Neural cell (in vitro differentiated cells): Measurements from ENCODE around the gene GPSM1. TPM values are rescaled to one million over a fixed set of nuclear protein-coding genes. Genes with fewer than 3 reads are reported as not detected.

Experiments
- H2AFZ ChIP-seq: fragments of 200-600, 300-800 bp; sonication (generic), shearing (Covaris generic); 2 replicates; pipeline ENCODE4 v1.6.0; 2014; ENCODE audit warnings: low read depth, mild to moderate bottlenecking, antibody characterized with exemption, low read length, moderate library complexity
- H3F3A ChIP-seq: fragments of 200-600 bp; shearing (Covaris generic); 2 replicates; pipeline ENCODE4 v1.6.1; 2016; ENCODE audit warnings: mild to moderate bottlenecking, moderate library complexity, mixed read lengths, antibody characterized with exemption, low read length; ENCODE audit not compliant: insufficient read depth, poor library complexity, severe bottlenecking
- H3K27ac ChIP-seq: fragments of 200-600, 300-800 bp; sonication (generic), shearing (Covaris generic); 2 replicates; pipeline ENCODE4 v1.5.1; 2014; ENCODE audit warnings: mild to moderate bottlenecking, low read length, moderate library complexity
- H3K27me3 ChIP-seq: fragments of 300-800, 200-600 bp; sonication (generic), shearing (Covaris generic); 2 replicates; pipeline ENCODE4 v1.6.0; 2014; ENCODE audit warnings: mild to moderate bottlenecking, low read depth, low read length, moderate library complexity; ENCODE audit not compliant: insufficient read depth
- H3K36me3 ChIP-seq: fragments of 300-800, 200-600 bp; sonication (generic), shearing (Covaris generic); 2 replicates; pipeline ENCODE4 v1.5.1; 2014; ENCODE audit warnings: mild to moderate bottlenecking, antibody characterized with exemption, low read length, moderate library complexity; ENCODE audit not compliant: insufficient read depth
- H3K4me2 ChIP-seq: fragments of 300-800, 200-600 bp; sonication (generic), shearing (Covaris generic); 2 replicates; pipeline ENCODE4 v1.6.0; 2014; ENCODE audit warnings: mild to moderate bottlenecking, low read length
- H3K4me3 ChIP-seq: fragments of 300-800, 200-600 bp; sonication (generic), shearing (Covaris generic); 2 replicates; pipeline ENCODE4 v1.5.1; 2014; ENCODE audit warnings: mild to moderate bottlenecking, low read length, moderate library complexity
- H3K79me2 ChIP-seq: fragments of 200-600 bp; shearing (Covaris generic); replicated peaks from 2 replicates; pipeline ENCODE4 v1.6.0; 2014; ENCODE audit warnings: mild to moderate bottlenecking, low read length, moderate library complexity; ENCODE audit not compliant: insufficient read depth
- H3K9ac ChIP-seq: fragments of 300-800, 200-600 bp; sonication (generic), shearing (Covaris generic); 2 replicates; pipeline ENCODE4 v1.6.1; 2016; ENCODE audit warnings: mild to moderate bottlenecking, low read length, mixed read lengths
- H3K9me2 ChIP-seq: fragments of 200-600 bp; shearing (Covaris generic); 2 replicates; pipeline ENCODE4 v1.6.1; 2016; ENCODE audit warnings: mild to moderate bottlenecking, low read length, mixed read lengths; ENCODE audit not compliant: insufficient read depth
- H3K9me3 ChIP-seq: fragments of 200-600, 300-800 bp; sonication (generic), shearing (Covaris generic); 2 replicates; pipeline ENCODE4 v1.6.1; 2016; ENCODE audit warnings: mild to moderate bottlenecking, mixed run types, low read length, moderate library complexity, mixed read lengths
- H4K20me1 ChIP-seq: fragments of 200-600 bp; shearing (Covaris generic); 2 replicates; pipeline ENCODE4 v1.6.1; 2016; ENCODE audit warnings: mild to moderate bottlenecking, mixed run types; ENCODE audit not compliant: insufficient read depth
- EP300 ChIP-seq: fragments of 450-650 bp; conservative IDR thresholded peaks from 2 replicates; pipeline ENCODE4 v1.6.1; 2014; ENCODE audit warnings: antibody characterized with exemption, mild to moderate bottlenecking, moderate library complexity; ENCODE audit not compliant: poor library complexity, severe bottlenecking
- MXI1 ChIP-seq: fragments of 450-650 bp; conservative IDR thresholded peaks from 2 replicates; pipeline ENCODE4 v1.6.1; 2014; ENCODE audit warnings: antibody characterized with exemption, mild to moderate bottlenecking; ENCODE audit not compliant: poor library complexity, severe bottlenecking
- POLR2AphosphoS5 ChIP-seq: IDR thresholded peaks from 2 replicates; pipeline ENCODE4 v1.6.1; 2012
- RAD21 ChIP-seq: fragments of 450-650 bp; conservative IDR thresholded peaks from 2 replicates; pipeline ENCODE4 v1.6.1; 2014; ENCODE audit warnings: antibody characterized with exemption, mild to moderate bottlenecking, moderate library complexity
- SMC3 ChIP-seq: fragments of 450-650 bp; conservative IDR thresholded peaks from 2 replicates; pipeline ENCODE4 v1.6.1; 2014; ENCODE audit warnings: antibody characterized with exemption, mild to moderate bottlenecking, moderate library complexity; ENCODE audit not compliant: poor library complexity
- TAF1 ChIP-seq: IDR thresholded peaks from 2 replicates; pipeline ENCODE4 v1.6.1; 2012; ENCODE audit warnings: low read depth
- polyA plus RNA-seq: library from polyadenylated mRNA; depleted of rRNA; stranded (reverse); fragments of >200 nt; gene quantifications from 2 replicates; pipeline ENCODE4 v1.2.3, GENCODE V29; 2014
- TF ChIP-seq, protein P1 (sequence below): fragments of 450-650 bp; IDR thresholded peaks from 2 replicates; pipeline ENCODE4 v1.5.1; 2014; ENCODE audit warnings: antibody characterized with exemption, mild to moderate bottlenecking, moderate library complexity; ENCODE audit not compliant: poor library complexity, severe bottlenecking
- TF ChIP-seq, protein P2 (sequence below): IDR thresholded peaks from 2 replicates; pipeline ENCODE4 v1.6.1; 2012; ENCODE audit warnings: borderline replicate concordance

GPSM1 gene
- polyA plus RNA-seq, 1 donor from 2014 or later, result 117 TPM

DNA sequence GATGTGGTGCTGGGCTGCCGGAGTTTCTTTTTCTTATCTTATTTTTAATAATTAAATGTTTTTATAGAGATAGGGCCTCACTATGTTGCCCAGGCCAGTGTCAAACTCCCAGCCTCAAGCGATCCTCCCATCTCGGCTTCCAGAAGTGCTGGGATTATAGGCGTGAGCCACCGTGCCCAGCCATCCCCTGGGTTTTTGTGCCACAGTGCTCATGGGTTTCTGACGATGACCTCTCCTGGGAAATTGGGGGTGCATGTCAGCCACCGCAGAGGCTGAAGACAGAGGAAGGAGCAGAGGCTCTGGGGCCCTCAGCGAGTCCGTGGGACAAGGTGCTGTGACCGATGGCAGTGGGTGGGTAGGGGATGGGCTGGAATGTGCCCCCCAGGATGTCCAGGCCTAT lies 14.4 kb downstream of the GPSM1 start:
- Histone ChIP-seq H3K27me3 (no peaks in the 10 kb centered on the region), H3K27ac (no peak overlapping the region), H3K36me3 (no peaks in the 10 kb centered on the region), H3K79me2 (no peaks in the 10 kb centered on the region), H2AFZ (no peak overlapping the region), H3K9ac (peak overlapping the region; percentile 31), H3K9me3 (no peaks in the 10 kb centered on the region), H3K9me2 (no peaks in the 10 kb centered on the region), H3F3A (no peaks in the 10 kb centered on the region), H3K4me2 (no peak overlapping the region), H4K20me1 (no peaks in the 10 kb centered on the region), H3K4me3 (peak overlapping the region; percentile 39)
- TF ChIP-seq SMC3, result no peak
- TF ChIP-seq MXI1, result no peak
- TF ChIP-seq, protein P1, sequence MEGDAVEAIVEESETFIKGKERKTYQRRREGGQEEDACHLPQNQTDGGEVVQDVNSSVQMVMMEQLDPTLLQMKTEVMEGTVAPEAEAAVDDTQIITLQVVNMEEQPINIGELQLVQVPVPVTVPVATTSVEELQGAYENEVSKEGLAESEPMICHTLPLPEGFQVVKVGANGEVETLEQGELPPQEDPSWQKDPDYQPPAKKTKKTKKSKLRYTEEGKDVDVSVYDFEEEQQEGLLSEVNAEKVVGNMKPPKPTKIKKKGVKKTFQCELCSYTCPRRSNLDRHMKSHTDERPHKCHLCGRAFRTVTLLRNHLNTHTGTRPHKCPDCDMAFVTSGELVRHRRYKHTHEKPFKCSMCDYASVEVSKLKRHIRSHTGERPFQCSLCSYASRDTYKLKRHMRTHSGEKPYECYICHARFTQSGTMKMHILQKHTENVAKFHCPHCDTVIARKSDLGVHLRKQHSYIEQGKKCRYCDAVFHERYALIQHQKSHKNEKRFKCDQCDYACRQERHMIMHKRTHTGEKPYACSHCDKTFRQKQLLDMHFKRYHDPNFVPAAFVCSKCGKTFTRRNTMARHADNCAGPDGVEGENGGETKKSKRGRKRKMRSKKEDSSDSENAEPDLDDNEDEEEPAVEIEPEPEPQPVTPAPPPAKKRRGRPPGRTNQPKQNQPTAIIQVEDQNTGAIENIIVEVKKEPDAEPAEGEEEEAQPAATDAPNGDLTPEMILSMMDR, result no peak
- TF ChIP-seq, protein P2, sequence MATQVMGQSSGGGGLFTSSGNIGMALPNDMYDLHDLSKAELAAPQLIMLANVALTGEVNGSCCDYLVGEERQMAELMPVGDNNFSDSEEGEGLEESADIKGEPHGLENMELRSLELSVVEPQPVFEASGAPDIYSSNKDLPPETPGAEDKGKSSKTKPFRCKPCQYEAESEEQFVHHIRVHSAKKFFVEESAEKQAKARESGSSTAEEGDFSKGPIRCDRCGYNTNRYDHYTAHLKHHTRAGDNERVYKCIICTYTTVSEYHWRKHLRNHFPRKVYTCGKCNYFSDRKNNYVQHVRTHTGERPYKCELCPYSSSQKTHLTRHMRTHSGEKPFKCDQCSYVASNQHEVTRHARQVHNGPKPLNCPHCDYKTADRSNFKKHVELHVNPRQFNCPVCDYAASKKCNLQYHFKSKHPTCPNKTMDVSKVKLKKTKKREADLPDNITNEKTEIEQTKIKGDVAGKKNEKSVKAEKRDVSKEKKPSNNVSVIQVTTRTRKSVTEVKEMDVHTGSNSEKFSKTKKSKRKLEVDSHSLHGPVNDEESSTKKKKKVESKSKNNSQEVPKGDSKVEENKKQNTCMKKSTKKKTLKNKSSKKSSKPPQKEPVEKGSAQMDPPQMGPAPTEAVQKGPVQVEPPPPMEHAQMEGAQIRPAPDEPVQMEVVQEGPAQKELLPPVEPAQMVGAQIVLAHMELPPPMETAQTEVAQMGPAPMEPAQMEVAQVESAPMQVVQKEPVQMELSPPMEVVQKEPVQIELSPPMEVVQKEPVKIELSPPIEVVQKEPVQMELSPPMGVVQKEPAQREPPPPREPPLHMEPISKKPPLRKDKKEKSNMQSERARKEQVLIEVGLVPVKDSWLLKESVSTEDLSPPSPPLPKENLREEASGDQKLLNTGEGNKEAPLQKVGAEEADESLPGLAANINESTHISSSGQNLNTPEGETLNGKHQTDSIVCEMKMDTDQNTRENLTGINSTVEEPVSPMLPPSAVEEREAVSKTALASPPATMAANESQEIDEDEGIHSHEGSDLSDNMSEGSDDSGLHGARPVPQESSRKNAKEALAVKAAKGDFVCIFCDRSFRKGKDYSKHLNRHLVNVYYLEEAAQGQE, result no peak
- TF ChIP-seq POLR2AphosphoS5, result no peak
- no peak for TF ChIP-seq RAD21
- no peak for TF ChIP-seq EP300

DNA sequence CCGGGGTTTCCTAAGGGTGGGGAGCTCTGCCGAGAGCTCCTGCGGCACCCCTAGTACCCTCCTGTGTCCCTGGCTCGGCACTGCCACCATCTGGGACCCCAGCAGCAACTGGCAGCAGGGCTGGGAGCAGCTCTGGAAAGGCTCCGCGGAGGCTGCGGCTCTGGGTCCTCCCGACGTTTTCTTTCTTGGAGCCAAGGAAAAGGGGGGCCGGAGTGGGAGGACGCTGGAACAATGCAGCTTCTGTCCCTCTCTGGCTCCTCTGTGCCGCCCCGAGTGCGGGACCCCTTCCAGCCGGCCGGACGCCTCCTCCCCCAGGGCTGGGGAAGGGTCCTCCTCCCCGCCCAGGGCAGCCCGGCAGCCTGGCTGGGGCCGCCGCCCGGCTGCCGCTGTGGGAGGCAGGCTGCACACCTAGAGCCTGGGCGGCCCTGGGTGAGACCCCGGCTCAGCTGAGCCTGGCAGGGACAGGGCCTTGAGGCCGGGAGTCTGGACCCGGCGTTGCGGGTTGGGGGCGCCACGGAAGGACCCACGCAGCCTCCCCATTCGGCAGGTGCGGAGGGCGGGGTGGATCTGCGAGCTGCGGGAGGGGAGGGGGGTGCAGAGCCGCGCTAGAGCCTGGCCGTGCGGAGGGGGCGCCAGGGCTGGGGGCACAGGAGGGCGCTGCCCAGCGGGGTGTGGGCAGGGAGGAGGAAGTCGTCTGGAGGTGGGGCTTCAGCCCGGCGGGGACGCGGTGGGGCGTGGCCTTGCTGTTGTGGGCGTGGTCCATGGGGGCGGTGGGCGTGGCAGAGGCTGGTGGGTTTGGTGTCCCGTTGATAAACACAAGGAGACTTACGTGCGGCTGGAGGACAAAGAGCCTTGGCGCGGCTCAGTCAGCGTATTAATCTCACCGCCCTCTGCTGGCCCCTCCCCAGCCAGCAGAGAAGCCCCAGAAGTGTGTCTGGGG lies 15.1 kb downstream of the GPSM1 start:
- Histone ChIP-seq H3F3A (no peaks in the 10 kb centered on the region), H3K79me2 (no peaks in the 10 kb centered on the region), H2AFZ (no peak overlapping the region), H3K9me2 (no peaks in the 10 kb centered on the region), H3K4me3 (peak overlapping the region; percentile 39), H3K36me3 (no peaks in the 10 kb centered on the region), H3K9me3 (no peaks in the 10 kb centered on the region), H4K20me1 (no peaks in the 10 kb centered on the region), H3K4me2 (no peak overlapping the region), H3K27ac (no peak overlapping the region), H3K9ac (peak overlapping the region; percentile 31), H3K27me3 (no peaks in the 10 kb centered on the region)
- TF ChIP-seq, protein P1, result peak; percentile 37
- TF ChIP-seq POLR2AphosphoS5 (peak; percentile 5), TAF1 (no peak)
